NCI-H82 treated with DMSO at 0.1 percent for 48 hours (cell line): ENCODE data around the gene ACSL4.
"Not testable (repeated sequence)": the region's sequence is repeated elsewhere in the genome, so short reads cannot be mapped to it uniquely, and the experiment has no call there.

ENCODE experiments used
- DNase-seq: peaks from one replicate; lab custom pipeline; 2025; ENCODE audit not compliant: unreplicated experiment; lab: John Stamatoyannopoulos, UW

ACSL4 gene

GRCh38 chrX:109732017-109732801 is 848 bp downstream of the ACSL4 start:
- no peak for DNase-seq

DNA sequence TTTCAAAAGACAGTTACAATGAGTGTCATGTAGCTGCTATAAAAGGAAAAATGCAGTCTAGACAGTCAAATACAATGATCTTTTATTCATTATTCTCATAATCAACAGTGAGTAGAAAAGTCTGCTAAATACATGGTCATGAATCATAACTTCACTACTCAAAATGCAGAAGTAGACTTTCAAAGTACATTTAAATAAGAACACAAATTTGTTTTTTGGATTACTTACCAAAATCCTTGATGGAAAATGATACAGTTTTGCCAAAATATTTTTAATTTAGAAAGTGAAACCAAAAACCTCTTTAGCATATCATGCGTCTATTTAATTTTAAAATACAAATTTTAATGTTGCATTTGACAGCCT is 4.9 kb downstream of the ACSL4 start:
- DNase-seq: no peak

DNA sequence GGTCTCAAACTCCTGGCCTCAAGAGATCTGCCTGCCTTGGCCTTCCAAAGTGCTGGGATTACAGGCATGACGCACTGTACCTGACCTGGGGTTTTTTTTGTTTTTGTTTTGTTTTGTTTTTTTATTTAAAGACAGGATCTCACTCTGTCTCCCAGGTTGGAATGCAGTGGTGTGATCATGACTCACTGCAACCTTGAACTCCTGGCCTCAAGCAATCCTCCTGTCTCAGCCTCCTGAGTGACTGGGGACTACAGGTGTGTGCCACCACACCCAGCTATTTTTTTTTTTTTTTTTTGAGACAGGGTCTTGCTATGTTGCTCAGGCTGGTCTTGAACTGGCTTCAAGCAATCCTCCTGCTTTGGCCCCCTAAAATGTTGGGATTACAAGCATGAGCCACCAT is 8.1 kb downstream of the ACSL4 start:
- not testable (repeated sequence) for DNase-seq

DNA sequence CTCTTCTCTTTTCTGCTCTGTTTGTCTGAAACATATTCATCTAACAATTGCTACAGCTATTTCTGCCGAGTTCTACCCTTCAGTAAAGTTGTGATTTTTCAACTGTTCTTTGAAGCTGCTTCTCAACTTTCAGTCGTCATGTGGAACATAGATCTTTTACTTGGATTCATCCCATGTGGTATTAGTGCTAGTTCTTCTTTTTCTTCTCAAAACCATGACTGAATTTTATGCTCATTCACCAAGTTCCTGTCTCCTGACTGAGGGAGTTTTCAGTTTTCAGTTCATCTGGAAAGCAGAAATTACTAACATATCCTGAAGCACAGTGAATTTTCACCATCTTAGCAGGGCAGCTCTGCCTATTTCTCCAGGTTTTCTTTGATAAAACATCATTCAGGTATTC is 12.1 kb downstream of the ACSL4 start:
- no peak for DNase-seq

GRCh38 chrX:109719264-109719663 is 13.8 kb downstream of the ACSL4 start:
- no peak for DNase-seq

DNA sequence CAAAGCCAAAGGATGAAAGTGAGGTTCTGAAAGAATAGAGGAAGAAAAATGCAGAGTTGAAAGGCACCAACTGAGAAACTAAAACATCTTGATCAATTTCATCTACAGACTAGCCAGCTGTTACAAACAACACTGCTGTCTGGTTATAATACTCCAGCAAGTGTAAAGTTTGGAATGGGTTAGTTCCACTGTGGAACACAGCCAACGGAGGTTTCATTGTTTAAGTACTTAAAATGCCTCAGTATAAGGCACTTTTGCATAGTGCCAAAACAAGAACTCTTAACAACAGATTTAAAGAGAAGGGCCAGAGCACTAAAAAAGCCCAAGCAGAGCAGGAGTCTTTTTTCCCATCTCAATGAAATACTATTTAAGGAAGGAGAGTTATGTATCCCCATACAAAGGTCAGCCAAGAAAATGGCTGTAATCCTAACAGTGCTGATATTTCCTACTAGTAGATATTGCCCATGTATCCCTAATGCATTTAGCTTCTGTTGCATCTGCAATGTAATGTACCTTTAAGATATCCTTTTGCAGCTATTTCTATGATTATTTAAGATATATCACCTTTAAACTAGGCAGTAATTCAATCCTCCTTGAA is 16.5 kb downstream of the ACSL4 start:
- DNase-seq: no peak

GRCh38 chrX:109714340-109714958 is 18.6 kb downstream of the ACSL4 start:
- DNase-seq: no peak

- no peak for DNase-seq
These were observed 22.9 kb downstream of the ACSL4 start for GRCh38 chrX:109710181-109710580.

- DNase-seq: no peak
These were observed 23.9 kb downstream of the ACSL4 start for GRCh38 chrX:109709129-109709631.

DNA sequence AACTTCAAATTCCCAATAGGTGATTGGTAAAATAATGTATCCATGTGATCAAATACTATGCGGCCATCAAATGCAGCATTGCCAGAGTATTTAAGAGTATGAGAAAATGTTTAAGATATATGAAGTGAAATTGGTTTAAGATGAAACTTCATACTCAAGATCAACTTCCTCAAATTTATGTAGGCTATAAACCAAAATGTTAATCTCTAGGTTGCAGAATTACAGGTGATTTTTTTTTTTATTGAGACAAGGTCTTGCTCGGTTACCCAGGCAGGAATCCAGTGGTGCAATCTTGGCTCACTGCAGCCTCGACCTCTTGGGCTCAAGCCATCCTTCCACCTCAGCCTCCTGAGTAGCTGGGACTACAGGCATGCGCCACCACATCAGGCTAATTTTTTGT is 25.3 kb downstream of the ACSL4 start:
- DNase-seq: no peak

- no peak for DNase-seq
These were observed 25.7 kb downstream of the ACSL4 start for GRCh38 chrX:109707319-109707718.

DNA sequence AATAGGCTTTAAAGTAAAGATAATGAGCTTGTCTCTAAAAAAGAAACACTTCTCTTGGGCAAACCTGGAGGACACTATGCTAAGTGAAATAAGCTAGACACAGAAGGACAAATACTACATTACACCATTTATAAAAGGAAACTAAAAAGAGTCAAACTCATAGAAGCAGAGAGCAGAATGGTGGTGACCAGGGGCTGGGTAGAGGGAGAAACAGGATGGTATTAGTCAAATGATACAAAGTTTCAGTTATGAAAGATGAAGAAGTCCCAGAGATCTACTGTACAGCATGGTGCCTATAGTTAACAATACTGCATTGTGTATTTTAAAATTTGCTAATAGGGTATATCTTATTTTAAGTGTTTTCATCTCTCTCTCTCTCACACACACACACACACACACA is 28.5 kb downstream of the ACSL4 start:
- DNase-seq: no peak

- no peak for DNase-seq
These were observed 35.2 kb downstream of the ACSL4 start for GRCh38 chrX:109697855-109698254.

GRCh38 chrX:109696146-109696740 is 36.8 kb downstream of the ACSL4 start:
- DNase-seq: no peak

DNA sequence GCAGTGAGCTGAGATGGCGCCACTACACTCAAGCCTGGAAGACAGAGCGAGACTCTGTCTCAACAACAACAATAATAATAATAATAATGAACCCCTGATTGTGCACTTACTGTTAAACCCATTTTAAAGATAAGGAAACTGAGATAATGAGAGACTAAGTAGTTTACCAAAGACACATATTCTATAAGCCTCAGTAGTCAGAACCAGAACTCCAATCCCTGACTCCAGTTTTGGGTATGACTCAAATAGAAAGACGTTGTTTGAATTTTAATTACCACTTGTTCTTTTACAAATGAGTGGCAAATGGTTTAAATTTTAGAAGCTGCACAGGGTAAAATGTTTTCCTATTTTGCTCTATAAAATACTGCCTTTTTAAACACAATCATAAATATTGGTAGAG is 37.4 kb downstream of the ACSL4 start:
- DNase-seq: no peak

DNA sequence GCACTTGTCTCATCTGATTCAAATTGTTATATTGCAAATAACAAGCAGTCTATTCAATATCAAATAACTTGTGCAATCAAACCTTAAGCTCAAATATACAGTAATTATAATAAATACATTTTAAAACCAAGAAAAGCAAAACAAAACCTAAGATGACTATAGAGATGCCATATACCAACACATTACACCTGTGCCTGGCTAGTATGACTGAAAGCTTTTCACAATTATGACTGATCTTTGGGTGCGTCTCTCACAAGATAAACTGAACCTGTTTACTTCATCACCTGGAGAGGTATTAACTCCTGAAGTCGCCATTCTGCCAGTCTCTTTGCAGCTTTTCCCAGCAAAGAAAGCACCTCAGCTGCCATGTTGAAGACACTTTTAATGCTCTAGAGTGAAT is 41.3 kb downstream of the ACSL4 start:
- no peak for DNase-seq

DNA sequence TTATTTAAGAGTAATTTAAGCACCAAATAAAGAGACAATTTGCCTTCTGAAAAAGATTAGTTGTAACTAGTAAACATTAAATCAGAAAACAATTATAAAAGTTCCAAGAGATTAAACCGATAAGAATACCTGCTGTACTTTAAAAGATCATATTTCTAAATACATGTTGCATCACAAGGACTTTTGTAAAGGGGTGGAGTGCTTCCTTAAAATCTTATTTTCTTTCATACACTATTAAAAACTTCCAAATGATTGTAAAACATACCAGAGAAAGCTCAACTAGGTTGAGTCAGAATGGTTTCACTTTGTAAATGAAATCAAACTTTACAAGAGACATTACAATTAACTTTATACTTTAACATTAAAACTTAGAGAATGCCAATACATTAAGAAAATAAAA is 41.8 kb downstream of the ACSL4 start:
- no peak for DNase-seq

GRCh38 chrX:109687903-109688302 is 45.2 kb downstream of the ACSL4 start:
- no peak for DNase-seq

DNA sequence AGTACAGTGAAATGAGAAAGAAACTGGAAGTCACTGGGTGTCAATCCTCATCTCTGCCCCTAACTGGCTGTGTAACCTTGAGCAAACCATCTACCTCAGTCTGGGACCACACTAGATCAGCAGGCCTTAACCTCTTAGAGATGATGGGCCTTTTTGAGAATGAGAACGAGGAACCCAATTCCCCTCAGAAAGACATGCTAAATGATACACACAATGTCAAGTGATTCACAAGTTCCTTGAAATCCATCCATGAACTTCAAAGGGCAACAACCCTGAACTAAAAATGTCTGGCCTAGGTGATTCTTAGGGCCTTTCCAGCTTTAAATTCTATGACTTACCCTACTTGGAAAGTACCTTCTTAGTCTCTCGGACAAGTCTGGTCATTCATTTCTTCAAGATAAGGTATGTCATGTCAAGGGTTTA is 47.4 kb downstream of the ACSL4 start:
- no peak for DNase-seq

- no peak for DNase-seq
These were observed 48.9 kb downstream of the ACSL4 start for GRCh38 chrX:109684136-109684535.

DNA sequence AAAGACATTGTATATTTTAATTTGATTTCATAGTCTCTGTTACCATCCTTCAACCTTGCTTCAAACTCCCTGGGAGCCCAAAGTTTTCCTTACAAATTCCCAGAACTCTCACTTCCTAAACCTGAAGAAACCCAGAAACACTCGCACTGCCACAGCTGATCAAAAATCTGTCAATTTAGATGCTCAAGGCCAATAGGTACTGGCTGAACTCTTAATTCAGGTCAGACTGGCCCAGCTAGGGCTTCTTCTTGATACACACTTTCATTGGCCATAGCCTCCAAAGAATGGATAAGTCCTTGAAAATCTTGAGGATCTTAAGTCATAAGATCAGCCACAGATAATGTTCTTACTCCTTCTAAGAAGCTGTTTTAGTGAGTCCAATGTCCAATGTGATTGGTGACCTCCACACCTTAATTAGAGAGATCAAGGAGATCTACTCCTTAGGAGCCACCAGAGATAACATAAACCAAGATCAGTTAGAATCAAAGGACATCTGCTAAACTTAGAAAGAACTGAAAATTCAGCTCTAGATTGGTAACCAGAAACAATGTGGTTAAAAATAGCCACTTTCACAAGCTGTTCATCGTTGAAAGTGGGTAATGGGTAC is 51.5 kb downstream of the ACSL4 start:
- DNase-seq: no peak
